Neuronal stem cell (in vitro differentiated cells): Measurements from ENCODE around the gene MTRFR.
"Not testable (repeated sequence)": the region's sequence is repeated elsewhere in the genome, so short reads cannot be mapped to it uniquely, and the experiment has no call there.

Experiments
- DNase-seq: peaks from one replicate; pipeline ENCODE4 v3.0.0-alpha.2; 2013; ENCODE audit warnings: low spot score
- H2AFZ ChIP-seq: one replicate; pipeline ENCODE4 v1.6.1; 2013; ENCODE audit warnings: mild to moderate bottlenecking, low read length, inconsistent platforms
- H2AK5ac ChIP-seq: 2 replicates; pipeline ENCODE4 v1.6.1; 2013; ENCODE audit warnings: low read depth, mild to moderate bottlenecking, inconsistent platforms, low read length, moderate library complexity, mixed read lengths
- H2BK120ac ChIP-seq: 2 replicates; pipeline ENCODE4 v1.6.1; 2013; ENCODE audit warnings: low read depth, mild to moderate bottlenecking, inconsistent platforms, low read length, moderate library complexity, mixed read lengths
- H2BK12ac ChIP-seq: one replicate; pipeline ENCODE4 v1.6.1; 2013; ENCODE audit warnings: low read length, inconsistent platforms
- H2BK15ac ChIP-seq: 2 replicates; pipeline ENCODE4 v1.6.1; 2013; ENCODE audit warnings: mild to moderate bottlenecking, low read length, inconsistent platforms, mixed read lengths
- H2BK5ac ChIP-seq: one replicate; pipeline ENCODE4 v1.6.1; 2013; ENCODE audit warnings: inconsistent platforms, mild to moderate bottlenecking, low read length, moderate library complexity
- H3K14ac ChIP-seq: one replicate; pipeline ENCODE4 v1.6.1; 2013; ENCODE audit warnings: low read length, inconsistent platforms
- H3K18ac ChIP-seq: 2 replicates; pipeline ENCODE4 v1.6.1; 2013; ENCODE audit warnings: low read length, inconsistent platforms
- H3K23ac ChIP-seq: 2 replicates; pipeline ENCODE4 v1.6.1; 2013; ENCODE audit warnings: low read depth, mild to moderate bottlenecking, mixed read lengths, low read length, inconsistent platforms; ENCODE audit not compliant: poor library complexity
- H3K27ac ChIP-seq: replicated peaks from 3 replicates; pipeline ENCODE4 v1.5.1; 2013; ENCODE audit warnings: low read length, inconsistent platforms
- H3K27me3 ChIP-seq, 3 experiments: 2 replicates each; pipeline ENCODE4 v1.6.1; 2013; ENCODE audit warnings: low read length in 3 of 3, mild to moderate bottlenecking in 2 of 3, inconsistent platforms in 1 of 3, low read depth in 1 of 3, mixed read lengths in 1 of 3, moderate library complexity in 1 of 3; ENCODE audit not compliant: control insufficient read depth in 3 of 3, insufficient read depth in 3 of 3
- H3K36me3 ChIP-seq, 2 donors: replicated peaks in 1 of 2; 2 replicates each; pipeline ENCODE4 v1.6.1; 2013; ENCODE audit warnings: low read length in 2 of 2; ENCODE audit not compliant: control insufficient read depth in 2 of 2, insufficient read depth in 2 of 2
- H3K4ac ChIP-seq: 2 replicates; pipeline ENCODE4 v1.6.1; 2013; ENCODE audit warnings: inconsistent platforms, mild to moderate bottlenecking, low read length, moderate library complexity
- H3K4me1 ChIP-seq, 2 donors: 1 replicate in 1 of 2; 2 replicates in 1 of 2; pipeline ENCODE4 v1.6.1; 2013; ENCODE audit warnings: low read length in 2 of 2, low read depth in 1 of 2; ENCODE audit not compliant: control insufficient read depth in 2 of 2, insufficient read depth in 1 of 2
- H3K4me2 ChIP-seq: one replicate; pipeline ENCODE4 v1.6.1; 2013; ENCODE audit warnings: mild to moderate bottlenecking, low read length, inconsistent platforms; ENCODE audit not compliant: insufficient read depth, poor library complexity, severe bottlenecking
- H3K4me3 ChIP-seq, 2 donors: 2 replicates each; pipeline ENCODE4 v1.5.1; 2013; ENCODE audit warnings: low read length in 2 of 2, mild to moderate bottlenecking in 2 of 2, inconsistent platforms in 1 of 2, moderate library complexity in 1 of 2
- H3K79me1 ChIP-seq: one replicate; pipeline ENCODE4 v1.6.1; 2013; ENCODE audit warnings: low read depth, mild to moderate bottlenecking, inconsistent platforms, low read length, moderate library complexity
- H3K9ac ChIP-seq: one replicate; pipeline ENCODE4 v1.6.1; 2013; ENCODE audit warnings: mild to moderate bottlenecking, low read depth, low read length, inconsistent platforms; ENCODE audit not compliant: poor library complexity
- H3K9me3 ChIP-seq, 2 donors: replicated peaks in 1 of 2; 2 replicates each; pipeline versions ENCODE3 to v1.6.1; 2013; ENCODE audit warnings: low read length in 2 of 2, mild to moderate bottlenecking in 2 of 2, inconsistent platforms in 1 of 2, low read depth in 1 of 2, mixed read lengths in 1 of 2, moderate library complexity in 1 of 2; ENCODE audit not compliant: control insufficient read depth in 2 of 2, insufficient read depth in 1 of 2
- H4K8ac ChIP-seq: one replicate; pipeline ENCODE4 v1.6.1; 2013; ENCODE audit warnings: low read depth, mild to moderate bottlenecking, inconsistent platforms, low read length, moderate library complexity
- H4K91ac ChIP-seq: one replicate; pipeline ENCODE4 v1.6.1; 2013; ENCODE audit warnings: low read length, low read depth, mild to moderate bottlenecking, inconsistent platforms; ENCODE audit not compliant: poor library complexity
- WGBS, 2 donors: extraction: QIAGEN DNeasy Blood & Tissue Kit; methylation state at CpG; one replicate each; pipeline ENCODE4 v1.1.7; 2013; ENCODE audit warnings: missing lambda C conversion rate in 2 of 2, mixed read lengths in 1 of 2; ENCODE audit not compliant: insufficient read length in 2 of 2, insufficient replicate concordance in 1 of 2; ENCODE audit errors: extremely low coverage in 2 of 2; 5-methylcytosine and 5-hydroxymethylcytosine counted together

Gene MTRFR

DNA sequence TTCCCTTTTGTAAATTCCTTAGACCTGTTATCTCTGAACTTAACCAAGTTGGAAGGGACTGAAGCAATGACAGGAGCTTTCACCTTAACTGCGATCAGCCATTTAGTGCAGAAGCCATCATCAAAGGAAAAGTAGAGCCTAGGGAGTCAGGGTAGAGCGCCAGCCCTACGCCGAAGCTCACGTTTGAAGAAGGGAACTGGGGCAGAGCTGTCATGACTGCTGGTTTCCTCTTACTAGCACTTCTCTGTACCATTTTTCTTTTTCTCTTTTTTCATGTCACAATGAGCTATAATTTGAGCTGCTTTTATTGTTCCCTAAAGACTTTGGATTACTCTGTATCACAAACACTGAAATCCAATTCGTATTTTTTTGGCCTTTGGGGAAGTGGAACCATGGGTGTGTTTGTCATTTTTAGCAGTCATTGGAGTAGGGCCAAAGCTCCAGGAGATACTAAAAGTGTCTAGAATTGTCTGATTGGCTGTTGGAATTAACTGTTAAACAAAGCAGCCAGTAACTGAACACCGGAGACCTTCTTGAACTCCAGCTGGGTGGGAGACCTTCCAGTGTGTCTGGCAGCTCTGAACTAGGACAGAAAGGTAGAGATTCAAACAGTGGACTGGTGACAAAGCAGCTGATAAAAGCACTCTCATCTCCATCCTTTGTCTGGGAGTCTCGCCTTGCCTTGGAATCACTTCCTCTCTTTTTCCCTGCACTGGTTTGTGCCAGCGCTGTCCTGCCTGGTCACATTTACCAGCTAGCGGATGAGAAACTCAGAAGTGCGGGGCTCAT is 9.1 kb downstream of the MTRFR start:
- peaks cover 1% of the 10 kb centered on the region for H3K79me1 ChIP-seq
- H3K4me3 ChIP-seq, result no peak overlapping the region
- peaks cover 2 to 42% of the 10 kb centered on the region in 2 donors for H3K36me3 ChIP-seq
- no peak overlapping the region for H2BK120ac ChIP-seq
- H3K9ac ChIP-seq, result no peak overlapping the region
- H3K9me3 ChIP-seq, result peaks cover 2 to 3% of the 10 kb centered on the region in 2 donors
- H3K23ac ChIP-seq, result no peak overlapping the region
- H3K18ac ChIP-seq, result no peak overlapping the region
- peak overlapping the region; percentile 56 for H2AFZ ChIP-seq
- no peak overlapping the region for H4K8ac ChIP-seq
- H3K27ac ChIP-seq, result no peak overlapping the region
- no peak overlapping the region for H3K4ac ChIP-seq
- no CpG with 5 or more reads among the region's 11 CpGs for WGBS, 2 donors
- H3K14ac ChIP-seq, result no peak overlapping the region
- peaks cover 0 to 8% of the 10 kb centered on the region in 2 donors for H3K4me1 ChIP-seq
- no peaks in the 10 kb centered on the region for H3K27me3 ChIP-seq
- no peak overlapping the region for H3K4me2 ChIP-seq
- no peak overlapping the region for H2BK15ac ChIP-seq
- no peak overlapping the region for H4K91ac ChIP-seq
- H2AK5ac ChIP-seq, result no peak overlapping the region
- H2BK5ac ChIP-seq, result no peak overlapping the region
- no peak for DNase-seq
- no peak overlapping the region for H2BK12ac ChIP-seq

DNA sequence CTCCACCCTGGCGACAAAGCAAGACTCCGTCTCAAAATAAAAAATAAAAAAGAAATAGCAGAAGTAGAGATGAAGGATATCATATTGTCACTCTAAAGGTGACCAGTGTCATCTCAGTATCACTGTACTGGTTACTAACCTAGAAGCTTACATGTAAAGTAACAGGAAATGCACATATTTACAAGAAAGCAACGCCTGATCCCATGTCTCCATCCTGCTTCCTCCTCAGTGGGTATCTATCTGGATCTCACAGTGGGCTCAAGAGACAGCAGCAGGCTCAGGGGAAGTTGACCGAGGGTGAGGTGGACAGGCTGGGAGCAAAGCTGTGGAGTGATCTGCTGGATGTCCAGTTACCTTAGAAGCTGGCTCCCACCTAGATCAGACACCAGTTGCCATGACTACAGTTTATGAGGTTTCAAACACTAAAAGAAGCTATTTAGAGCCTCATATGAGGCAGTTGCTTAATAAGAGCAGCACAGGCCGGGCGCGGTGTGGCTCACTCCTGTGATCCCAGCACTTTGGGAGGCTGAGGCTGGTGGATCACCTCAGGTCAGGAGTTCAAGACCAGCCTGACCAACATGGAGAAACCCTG is 10.5 kb downstream of the MTRFR start:
- no peak overlapping the region for H3K9ac ChIP-seq
- H3K18ac ChIP-seq, result no peak overlapping the region
- no peak overlapping the region for H2BK12ac ChIP-seq
- no peak overlapping the region for H2BK120ac ChIP-seq
- no peak overlapping the region for H3K4me3 ChIP-seq
- no peaks in the 10 kb centered on the region for H3K27me3 ChIP-seq
- H3K27ac ChIP-seq, result no peak overlapping the region
- H3K4me1 ChIP-seq, result peaks cover 0 to 8% of the 10 kb centered on the region in 2 donors
- H3K4ac ChIP-seq, result no peak overlapping the region
- H3K9me3 ChIP-seq, result peaks cover 4 to 12% of the 10 kb centered on the region in 2 donors
- H3K4me2 ChIP-seq, result no peak overlapping the region
- no peak overlapping the region for H3K23ac ChIP-seq
- H4K8ac ChIP-seq, result no peak overlapping the region
- no peak overlapping the region for H2BK15ac ChIP-seq
- peaks cover 5 to 39% of the 10 kb centered on the region in 2 donors for H3K36me3 ChIP-seq
- WGBS, 2 donors, result no CpG with 5 or more reads among the region's 7 CpGs
- no peak for DNase-seq
- H3K79me1 ChIP-seq, result peaks cover 2% of the 10 kb centered on the region
- no peak overlapping the region for H3K14ac ChIP-seq
- no peak overlapping the region for H2BK5ac ChIP-seq
- H2AK5ac ChIP-seq, result no peak overlapping the region
- H4K91ac ChIP-seq, result no peak overlapping the region
- no peak overlapping the region for H2AFZ ChIP-seq

DNA sequence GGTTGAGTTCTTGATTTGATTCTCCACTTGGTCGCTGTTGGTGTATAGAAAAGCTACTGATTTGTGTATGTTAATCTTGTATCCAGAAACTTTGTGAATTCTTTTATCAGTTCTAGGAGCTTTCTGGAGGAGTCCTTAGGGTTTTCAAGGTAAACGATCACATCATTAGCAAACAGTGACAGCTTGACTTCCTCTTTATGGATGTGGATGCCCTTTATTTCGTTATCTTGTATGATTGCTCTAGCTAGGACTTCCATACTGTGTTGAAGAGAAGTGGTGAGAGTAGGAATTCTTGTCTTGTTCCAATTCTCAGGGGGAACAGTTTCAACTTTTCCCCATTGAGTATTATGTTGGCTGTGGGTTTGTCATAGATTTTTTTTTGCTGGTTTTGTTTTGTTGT is 12.4 kb downstream of the MTRFR start:
- H3K9me3 ChIP-seq, result peaks cover 8 to 12% of the 10 kb centered on the region in 2 donors
- H3K14ac ChIP-seq, result no peak overlapping the region
- H3K79me1 ChIP-seq, result peaks cover 8% of the 10 kb centered on the region
- no peak overlapping the region for H3K4me2 ChIP-seq
- H3K4me3 ChIP-seq, result no peak overlapping the region
- DNase-seq, result no peak
- no peaks in the 10 kb centered on the region for H3K27me3 ChIP-seq
- H3K4me1 ChIP-seq, result peaks cover 0 to 8% of the 10 kb centered on the region in 2 donors
- WGBS, 2 donors, result no CpG with 5 or more reads among the region's 3 CpGs
- no peak overlapping the region for H3K4ac ChIP-seq
- peaks cover 8 to 38% of the 10 kb centered on the region in 2 donors for H3K36me3 ChIP-seq
- H2BK12ac ChIP-seq, result no peak overlapping the region
- no peak overlapping the region for H2BK15ac ChIP-seq
- H2BK120ac ChIP-seq, result no peak overlapping the region
- no peak overlapping the region for H4K91ac ChIP-seq
- no peak overlapping the region for H3K27ac ChIP-seq
- H2BK5ac ChIP-seq, result no peak overlapping the region
- no peak overlapping the region for H3K9ac ChIP-seq
- H2AK5ac ChIP-seq, result no peak overlapping the region
- H4K8ac ChIP-seq, result no peak overlapping the region
- no peak overlapping the region for H3K18ac ChIP-seq
- H2AFZ ChIP-seq, result no peak overlapping the region
- no peak overlapping the region for H3K23ac ChIP-seq

DNA sequence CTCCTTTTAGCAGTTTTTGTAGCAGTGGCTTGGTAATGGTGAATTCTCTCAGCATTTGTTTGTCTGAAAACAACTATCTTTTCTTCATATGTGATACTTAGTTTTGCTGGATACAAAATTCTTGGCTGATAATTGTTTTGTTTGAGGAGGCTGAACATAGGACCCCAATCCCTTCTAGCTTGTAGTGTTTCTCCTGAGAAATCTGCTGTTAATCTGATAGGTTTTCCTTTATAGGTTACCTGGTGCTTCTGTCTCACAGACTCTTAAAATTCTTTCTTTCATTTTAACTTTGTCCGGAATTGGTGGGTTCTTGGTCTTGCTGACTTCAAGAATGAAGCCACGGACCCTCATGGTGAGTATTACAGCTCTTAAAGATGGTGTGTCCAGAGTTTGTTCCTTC is 14.9 kb downstream of the MTRFR start:
- WGBS, 2 donors, result no CpG with 5 or more reads among the region's 2 CpGs
- not testable (repeated sequence) for H3K4ac ChIP-seq, H3K4me2 ChIP-seq, H3K4me3 ChIP-seq, H3K18ac ChIP-seq, H2AK5ac ChIP-seq, H2BK5ac ChIP-seq, H2BK12ac ChIP-seq, H2BK120ac ChIP-seq, H2BK15ac ChIP-seq, H2AFZ ChIP-seq, H3K27ac ChIP-seq, H3K23ac ChIP-seq, H3K4me1 ChIP-seq, H3K9ac ChIP-seq, H4K91ac ChIP-seq, H4K8ac ChIP-seq, H3K27me3 ChIP-seq, DNase-seq, H3K14ac ChIP-seq
- Histone ChIP-seq H3K9me3 (peaks cover 8 to 12% of the 10 kb centered on the region in 2 donors), H3K36me3 (peaks cover 14 to 35% of the 10 kb centered on the region in 2 donors), H3K79me1 (peaks cover 10% of the 10 kb centered on the region)
